ENCODE data around the gene MAGI2.

GRCh38 chr7:78529392-78529791, 924.1 kb downstream of the MAGI2 start:
- TF ChIP-seq EZH2phosphoT487 (IDR thresholded peaks at IDR 0.05; ENCODE audit: insufficient read depth, low read depth): no peak
- TF ChIP-seq EZH2 (IDR thresholded peaks at IDR 0.05; ENCODE audit: insufficient read depth, poor library complexity, severe bottlenecking): no peak
